Activated CD4-positive, alpha-beta T cell treated with anti-CD3 and anti-CD28 coated beads, Interleukin-2, amount 10 ng/mL, durations not matched to agents 7 days and 5 days (primary cell): ENCODE data around the gene SEMA4A. TPM values are rescaled to one million over a fixed set of nuclear protein-coding genes. Genes with fewer than 3 reads are reported as not detected.
A peak's percentile ranks its signal among the peaks of the same experiment; 100 is the strongest.

Experiments used
- CTCF ChIA-PET: fragments of 350-600 bp; sonication (Branson Sonifier 250); formaldehyde crosslinking; loops from one replicate; lab custom pipeline; 2021; ENCODE audit warnings: antibody characterized with exemption; lab: Charles Lee
- POLR2A ChIA-PET: fragments of 350-600 bp; sonication (Branson Sonifier 250); formaldehyde crosslinking; loops from one replicate; lab custom pipeline; 2021; ENCODE audit warnings: antibody characterized with exemption; lab: Charles Lee
- DNase-seq: peaks from one replicate; pipeline ENCODE4 v3.0.0-alpha.2; 2020
- H3K27ac Mint-ChIP-seq: one replicate; pipeline ENCODE4 v1.8.0; 2021; ENCODE audit warnings: mild to moderate bottlenecking, moderate library complexity, mixed read lengths
- H3K27me3 Mint-ChIP-seq: one replicate; pipeline ENCODE4 v1.8.0; 2021; ENCODE audit warnings: mixed read lengths
- H3K36me3 Mint-ChIP-seq: one replicate; pipeline ENCODE4 v1.8.0; 2021; ENCODE audit warnings: low read depth, mixed read lengths
- H3K4me1 Mint-ChIP-seq: one replicate; pipeline ENCODE4 v1.8.0; 2021; ENCODE audit warnings: mixed read lengths
- H3K4me3 Mint-ChIP-seq: one replicate; pipeline ENCODE4 v1.8.0; 2021; ENCODE audit warnings: mild to moderate bottlenecking, moderate library complexity, mixed read lengths
- H3K9me3 Mint-ChIP-seq: one replicate; pipeline ENCODE4 v1.8.0; 2021; ENCODE audit warnings: mixed read lengths
- total RNA-seq, 2 experiments: library from RNA; stranded (reverse); gene quantifications; one replicate each; pipeline ENCODE4 v1.2.3, GENCODE V29; 2021

Gene SEMA4A
- total RNA-seq, 2 experiments from 2014 or later, result 35.3 to 37.8 TPM

DNA sequence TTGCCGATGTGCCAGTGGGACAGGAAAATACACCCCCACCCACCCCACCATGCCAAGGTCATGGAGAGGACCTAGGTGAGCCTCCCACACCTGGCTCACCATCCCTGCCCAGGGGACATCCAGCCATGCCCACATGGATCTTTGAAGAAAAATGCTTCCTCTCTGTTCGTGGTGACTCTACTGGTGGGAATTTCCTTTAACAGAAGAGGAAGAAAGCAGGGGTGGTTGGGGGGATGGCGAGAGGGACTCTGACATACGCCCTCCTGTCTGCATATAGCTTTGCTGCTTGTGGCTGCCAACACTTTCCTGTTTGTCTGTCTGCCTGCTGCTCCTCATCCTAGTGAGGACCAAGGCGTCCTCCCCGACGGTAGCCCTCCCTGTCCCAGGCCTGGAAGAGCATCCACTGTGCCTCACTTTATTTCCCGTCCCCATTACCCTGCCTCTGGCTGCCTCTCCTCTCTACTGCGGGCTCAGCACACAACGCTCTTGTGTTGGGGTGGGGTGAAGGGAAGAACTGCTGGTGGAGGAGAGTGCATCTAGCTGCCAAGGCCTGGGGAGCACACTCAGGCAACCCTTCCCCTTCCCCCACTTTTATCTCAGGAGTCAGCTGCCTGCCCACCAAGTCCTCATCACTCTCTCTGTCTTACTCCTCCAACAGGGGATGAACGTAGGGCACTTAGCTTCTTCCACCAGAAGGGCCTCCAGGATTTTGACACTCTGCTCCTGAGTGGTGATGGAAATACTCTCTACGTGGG, 2.5 kb downstream of the SEMA4A start:
- H3K36me3 Mint-ChIP-seq, result peaks cover 30% of the 10 kb centered on the region
- H3K4me1 Mint-ChIP-seq, result peaks cover 79% of the 10 kb centered on the region
- no peak for DNase-seq
- CTCF ChIA-PET, result interaction anchor here (0.8 to 3.0 kb wide), 8 partner anchors 10 to 124 kb away, joined by 3 to 16 read pairs (median 3); no protein-coding TSS in a partner anchor
- H3K9me3 Mint-ChIP-seq, result no peaks in the 10 kb centered on the region
- no peaks in the 10 kb centered on the region for H3K27me3 Mint-ChIP-seq
- H3K4me3 Mint-ChIP-seq, result peak overlapping the region; percentile 81
- POLR2A ChIA-PET, result no interaction called here
- H3K27ac Mint-ChIP-seq, result peak overlapping the region; percentile 85

DNA sequence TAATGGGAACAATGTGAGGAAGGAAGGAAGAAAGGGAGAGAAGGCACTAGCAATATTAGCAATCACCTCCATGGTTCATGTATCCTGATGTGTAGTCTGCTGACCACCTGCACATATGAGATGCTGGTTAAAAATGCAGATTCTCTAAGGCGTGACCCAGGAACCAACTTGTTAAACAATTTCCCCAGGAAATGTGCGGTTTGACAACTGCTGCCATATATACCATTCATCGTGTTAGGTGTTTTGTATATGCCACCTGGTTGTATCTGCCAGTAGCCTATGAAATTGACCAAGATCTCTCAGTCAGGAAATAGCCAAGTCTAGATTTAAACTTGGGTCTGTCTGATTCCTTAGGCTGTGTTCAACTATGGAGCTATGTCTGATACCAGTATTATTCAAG, 4.1 kb downstream of the SEMA4A start:
- DNase-seq, result no peak
- peak overlapping the region; percentile 35 for H3K4me3 Mint-ChIP-seq
- POLR2A ChIA-PET, result no interaction called here
- H3K4me1 Mint-ChIP-seq, result peaks cover 81% of the 10 kb centered on the region
- CTCF ChIA-PET, result interaction anchor here (1.3 kb wide), 1 partner anchor 66 kb away, joined by 3 read pairs; no protein-coding TSS in a partner anchor
- H3K27ac Mint-ChIP-seq, result peak overlapping the region; percentile 79
- H3K36me3 Mint-ChIP-seq, result peaks cover 33% of the 10 kb centered on the region
- no peaks in the 10 kb centered on the region for H3K27me3 Mint-ChIP-seq
- no peaks in the 10 kb centered on the region for H3K9me3 Mint-ChIP-seq

DNA sequence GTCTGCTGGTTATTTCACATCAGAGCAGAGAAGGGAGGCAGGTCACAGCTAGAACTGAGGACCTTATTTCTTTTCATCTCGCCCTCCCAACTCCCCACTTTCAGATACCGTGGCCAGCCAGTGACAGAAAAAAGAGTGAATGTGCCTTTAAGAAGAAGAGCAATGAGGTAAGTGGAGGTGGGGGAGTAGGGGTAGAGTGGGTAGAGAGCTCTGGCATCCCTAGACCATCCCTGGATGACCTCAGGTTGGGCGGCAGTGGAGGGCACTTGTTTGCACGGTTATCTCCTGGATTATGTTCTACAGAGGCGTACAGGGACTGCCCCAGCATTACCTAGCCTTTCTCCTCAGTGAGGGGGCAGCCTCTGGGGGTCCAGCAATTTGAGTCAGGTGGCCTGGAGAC, 4.6 kb downstream of the SEMA4A start:
- Mint-ChIP-seq H3K4me1 (peaks cover 77% of the 10 kb centered on the region), H3K9me3 (no peaks in the 10 kb centered on the region), H3K36me3 (peaks cover 33% of the 10 kb centered on the region), H3K4me3 (peak overlapping the region; percentile 35), H3K27me3 (no peaks in the 10 kb centered on the region), H3K27ac (peak overlapping the region; percentile 79)
- POLR2A ChIA-PET, result no interaction called here
- CTCF ChIA-PET, result interaction anchor here (1.2 to 1.3 kb wide), 2 partner anchors 66 to 178 kb away, joined by 3 read pairs; no protein-coding TSS in a partner anchor
- no peak for DNase-seq

DNA sequence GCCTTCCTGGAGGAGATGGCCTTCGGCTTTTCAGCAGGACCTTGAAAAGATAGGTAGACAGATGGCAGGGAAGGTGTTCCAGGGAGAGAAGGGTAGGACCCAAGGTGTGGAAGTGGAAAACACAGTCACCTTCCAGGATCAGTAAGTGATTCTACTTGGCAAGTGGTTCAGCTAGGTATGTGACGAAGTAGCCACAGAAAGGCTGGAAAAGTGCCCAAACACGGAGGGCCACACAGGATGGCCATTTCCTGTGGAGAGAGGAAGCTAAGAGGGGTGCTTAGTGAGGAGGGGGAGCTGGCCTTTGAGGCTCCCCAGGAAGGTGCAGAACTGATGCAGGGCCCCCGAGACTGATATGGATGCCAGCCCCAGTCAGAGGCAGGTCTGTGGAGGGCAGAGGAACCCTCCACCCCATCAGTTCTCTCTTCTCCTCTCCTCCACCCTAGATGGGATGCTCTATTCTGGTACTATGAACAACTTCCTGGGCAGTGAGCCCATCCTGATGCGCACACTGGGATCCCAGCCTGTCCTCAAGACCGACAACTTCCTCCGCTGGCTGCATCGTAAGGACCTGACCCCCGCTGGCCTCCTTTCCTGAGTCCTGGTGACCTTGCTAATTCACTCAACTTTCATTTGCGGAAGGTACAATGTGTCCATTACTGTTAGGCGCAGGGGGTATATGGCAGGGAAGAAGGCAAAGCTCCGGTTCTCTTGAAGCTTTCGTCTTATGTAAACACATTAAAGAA, 6.8 kb downstream of the SEMA4A start:
- ChIA-PET POLR2A (interaction anchor here (0.6 kb wide), 1 partner anchor 453 kb away, joined by 3 read pairs; no protein-coding TSS in a partner anchor), CTCF (interaction anchor here (0.7 to 2.1 kb wide), 8 partner anchors 8 to 72 kb away, joined by 3 to 4 read pairs (median 3); no protein-coding TSS in a partner anchor)
- H3K4me3 Mint-ChIP-seq, result peak overlapping the region; percentile 20
- peaks cover 42% of the 10 kb centered on the region for H3K36me3 Mint-ChIP-seq
- no peak for DNase-seq
- H3K9me3 Mint-ChIP-seq, result peaks cover 2% of the 10 kb centered on the region
- no peaks in the 10 kb centered on the region for H3K27me3 Mint-ChIP-seq
- H3K27ac Mint-ChIP-seq, result peak overlapping the region; percentile 79
- H3K4me1 Mint-ChIP-seq, result peaks cover 64% of the 10 kb centered on the region

DNA sequence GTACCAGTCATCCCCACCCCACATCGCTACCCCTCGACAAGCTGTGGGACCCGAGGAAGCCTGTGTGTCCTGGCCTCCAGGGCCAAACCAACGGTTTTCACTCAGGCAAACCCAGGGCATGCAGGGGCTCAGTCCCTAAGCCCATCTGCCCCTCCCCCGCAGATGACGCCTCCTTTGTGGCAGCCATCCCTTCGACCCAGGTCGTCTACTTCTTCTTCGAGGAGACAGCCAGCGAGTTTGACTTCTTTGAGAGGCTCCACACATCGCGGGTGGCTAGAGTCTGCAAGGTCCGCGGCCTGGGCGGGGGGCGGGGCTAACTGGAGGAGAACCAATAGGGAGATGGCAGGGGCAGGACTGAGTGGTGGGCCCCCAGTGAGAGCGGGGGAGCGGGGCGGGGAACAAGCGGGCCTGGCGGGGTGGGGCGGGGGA, 7.4 kb downstream of the SEMA4A start:
- Mint-ChIP-seq H3K4me3 (peak overlapping the region; percentile 55), H3K27me3 (no peaks in the 10 kb centered on the region), H3K27ac (peak overlapping the region; percentile 79), H3K9me3 (peaks cover 7% of the 10 kb centered on the region), H3K36me3 (peaks cover 47% of the 10 kb centered on the region), H3K4me1 (peaks cover 60% of the 10 kb centered on the region)
- ChIA-PET CTCF (interaction anchor here (1.4 to 2.1 kb wide), 5 partner anchors 9 to 38 kb away, joined by 3 to 4 read pairs (median 4); no protein-coding TSS in a partner anchor), POLR2A (no interaction called here)
- DNase-seq, result peak; percentile 66

DNA sequence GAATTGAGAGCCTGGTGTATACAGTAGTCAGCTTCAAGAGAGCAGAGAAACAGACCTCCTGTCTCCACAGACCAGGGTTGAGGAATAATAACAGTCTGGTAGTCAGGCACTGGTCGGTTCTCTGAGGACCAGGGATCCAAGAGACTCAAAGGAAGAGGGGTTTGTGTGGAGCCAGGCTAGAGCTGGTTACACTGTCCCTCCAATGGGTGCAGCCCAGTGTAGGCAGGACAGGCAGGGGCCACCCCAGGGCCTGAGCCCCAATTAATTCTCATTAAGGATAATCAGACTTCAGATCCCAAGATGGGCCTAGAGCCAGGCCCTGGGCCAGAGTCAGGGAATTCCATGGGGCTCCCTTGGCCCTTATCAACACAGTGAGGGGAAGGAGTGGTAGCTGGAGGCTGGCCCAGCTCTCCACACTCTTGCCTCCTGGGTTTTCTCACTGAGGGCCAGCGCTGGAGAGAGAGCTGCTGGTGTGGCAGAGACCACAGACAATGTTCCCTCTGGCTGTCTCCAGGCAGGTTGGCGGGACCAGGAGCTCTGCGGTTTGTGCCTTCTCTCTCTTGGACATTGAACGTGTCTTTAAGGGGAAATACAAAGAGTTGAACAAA, 9.1 kb downstream of the SEMA4A start:
- H3K4me1 Mint-ChIP-seq, result peaks cover 45% of the 10 kb centered on the region
- POLR2A ChIA-PET, result no interaction called here
- no peak for DNase-seq
- no peaks in the 10 kb centered on the region for H3K27me3 Mint-ChIP-seq
- H3K4me3 Mint-ChIP-seq, result no peak overlapping the region
- CTCF ChIA-PET, result interaction anchor here (0.9 to 2.0 kb wide), 6 partner anchors 8 to 63 kb away, joined by 3 to 8 read pairs (median 4); no protein-coding TSS in a partner anchor
- no peak overlapping the region for H3K27ac Mint-ChIP-seq
- peaks cover 44% of the 10 kb centered on the region for H3K36me3 Mint-ChIP-seq
- H3K9me3 Mint-ChIP-seq, result peaks cover 7% of the 10 kb centered on the region

DNA sequence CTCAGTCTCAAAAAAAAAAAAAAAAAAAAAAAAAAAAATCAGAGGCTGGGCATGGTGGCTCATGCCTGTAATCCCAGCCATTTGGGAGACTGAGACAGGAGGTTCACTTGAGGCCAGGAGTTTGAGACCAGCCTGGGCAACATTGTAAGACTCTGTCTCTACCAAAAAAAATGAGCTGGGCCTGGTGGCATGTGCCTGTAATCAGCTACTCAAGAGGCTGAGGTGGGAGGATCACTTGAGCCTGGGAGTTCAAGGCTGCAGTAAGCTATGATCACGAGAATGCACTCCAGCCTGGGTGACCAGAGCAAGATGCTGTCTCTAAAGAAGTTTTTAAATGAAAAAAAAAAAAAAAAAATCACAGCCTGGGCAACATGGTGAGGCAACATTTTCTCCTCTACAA, 10.3 kb downstream of the SEMA4A start:
- POLR2A ChIA-PET, result interaction anchor here (0.7 kb wide), 1 partner anchor 170 kb away, joined by 3 read pairs; no protein-coding TSS in a partner anchor
- peaks cover 38% of the 10 kb centered on the region for H3K36me3 Mint-ChIP-seq

DNA sequence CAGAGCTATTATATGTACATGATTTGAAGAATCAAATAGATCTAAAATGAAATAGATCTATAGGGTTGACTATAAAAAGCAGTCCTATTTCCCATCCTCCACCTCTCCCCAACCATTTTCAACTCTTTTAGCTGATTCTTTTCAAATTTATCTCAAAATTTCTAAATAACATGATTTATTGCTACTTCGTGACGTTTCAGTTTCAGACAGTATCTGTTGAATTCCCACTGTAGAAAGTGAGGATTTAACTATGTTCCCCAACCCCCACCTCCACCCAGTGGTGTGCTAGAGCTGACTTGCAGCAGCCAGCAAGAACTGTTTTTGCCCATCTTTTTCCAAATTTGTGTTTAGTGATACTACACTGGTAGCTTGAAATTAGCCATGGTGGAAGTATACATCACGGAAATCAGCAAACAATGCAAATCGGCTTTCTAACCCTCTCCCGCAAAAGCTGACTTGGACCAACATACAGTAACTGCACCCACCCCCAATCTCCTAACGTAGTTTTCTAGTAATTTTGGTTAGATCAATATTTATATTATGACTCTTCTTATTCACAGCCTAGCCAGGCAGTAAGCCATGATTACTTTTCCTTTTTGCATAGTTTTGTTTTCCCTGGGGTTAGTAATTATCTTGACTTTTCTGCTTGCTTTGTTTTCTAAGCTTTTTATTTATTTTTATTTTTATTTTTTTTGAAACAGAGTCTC, 10.9 kb downstream of the SEMA4A start:
- H3K9me3 Mint-ChIP-seq, result peaks cover 7% of the 10 kb centered on the region
- H3K27me3 Mint-ChIP-seq, result no peaks in the 10 kb centered on the region
- DNase-seq, result no peak
- H3K4me3 Mint-ChIP-seq, result no peak overlapping the region
- CTCF ChIA-PET, result interaction anchor here (0.6 to 2.0 kb wide), 10 partner anchors 9 to 61 kb away, joined by 3 to 8 read pairs (median 4); partner anchors contain the start of gene SLC25A44
- H3K4me1 Mint-ChIP-seq, result peaks cover 33% of the 10 kb centered on the region
- peaks cover 34% of the 10 kb centered on the region for H3K36me3 Mint-ChIP-seq
- POLR2A ChIA-PET, result interaction anchor here (0.6 to 0.7 kb wide), 3 partner anchors 39 to 170 kb away, joined by 3 read pairs; no protein-coding TSS in a partner anchor
- H3K27ac Mint-ChIP-seq, result no peak overlapping the region

More for the DNA sequence above, 10.3 kb downstream of the SEMA4A start:
- DNase-seq, result no peak
- Mint-ChIP-seq H3K9me3 (peaks cover 7% of the 10 kb centered on the region), H3K27me3 (no peaks in the 10 kb centered on the region), H3K4me3 (no peak overlapping the region), H3K27ac (no peak overlapping the region), H3K4me1 (peaks cover 38% of the 10 kb centered on the region)
- CTCF ChIA-PET, result interaction anchor here (0.6 to 2.0 kb wide), 11 partner anchors 10 to 61 kb away, joined by 3 to 8 read pairs (median 4); partner anchors contain the start of gene SLC25A44

DNA sequence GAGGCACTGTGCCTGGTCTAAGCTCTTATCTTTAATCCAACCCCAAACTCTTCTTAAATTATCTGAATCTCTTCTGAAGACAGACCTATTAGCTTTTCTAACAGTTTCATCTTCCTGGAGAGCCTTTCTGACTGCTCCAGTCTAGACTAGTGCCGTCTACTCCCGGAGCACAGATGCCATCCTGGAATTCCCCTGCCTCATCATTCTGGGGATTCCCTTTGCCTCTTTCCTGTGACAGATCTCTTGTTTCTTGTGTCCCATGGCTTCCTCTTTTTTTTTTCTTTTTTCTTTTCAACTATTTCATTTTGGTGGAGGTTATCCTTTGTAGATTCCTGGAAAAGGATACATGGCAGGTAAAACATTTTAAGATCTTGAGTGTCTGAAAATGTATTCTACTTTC, 11.7 kb downstream of the SEMA4A start:
- Mint-ChIP-seq H3K27me3 (no peaks in the 10 kb centered on the region), H3K4me3 (no peak overlapping the region), H3K36me3 (peaks cover 30% of the 10 kb centered on the region), H3K4me1 (peaks cover 25% of the 10 kb centered on the region), H3K27ac (no peak overlapping the region), H3K9me3 (peaks cover 7% of the 10 kb centered on the region)
- ChIA-PET CTCF (interaction anchor here (0.6 to 2.0 kb wide), 7 partner anchors 8 to 52 kb away, joined by 3 to 7 read pairs (median 4); partner anchors contain the start of gene SLC25A44), POLR2A (interaction anchor here (0.6 kb wide), 1 partner anchor 38 kb away, joined by 3 read pairs; no protein-coding TSS in a partner anchor)
- no peak for DNase-seq

DNA sequence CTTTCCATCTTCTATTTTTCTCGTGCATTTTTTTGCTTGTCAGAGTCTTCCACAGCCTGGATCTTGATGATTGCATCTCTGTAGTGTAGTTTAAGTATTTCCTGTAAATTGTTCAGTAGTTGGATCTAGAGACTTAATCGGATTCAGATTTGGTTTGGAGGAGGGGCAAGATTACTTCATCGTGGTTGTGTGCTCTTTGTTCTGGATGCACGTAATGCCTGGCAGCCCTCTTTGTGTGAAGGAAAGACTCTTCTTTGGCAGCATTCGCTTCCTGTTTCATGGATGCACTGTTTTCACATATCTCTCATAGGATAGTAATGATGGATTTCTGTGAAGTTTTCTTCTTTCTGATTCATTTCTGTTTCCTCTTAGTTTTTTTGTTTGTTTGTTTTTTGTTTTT, 14.2 kb downstream of the SEMA4A start:
- POLR2A ChIA-PET, result no interaction called here
- CTCF ChIA-PET, result interaction anchor here (1.4 to 1.9 kb wide), 2 partner anchors 9 to 58 kb away, joined by 3 to 5 read pairs; no protein-coding TSS in a partner anchor
- Mint-ChIP-seq H3K27me3 (no peaks in the 10 kb centered on the region), H3K4me3 (no peak overlapping the region), H3K9me3 (peaks cover 7% of the 10 kb centered on the region), H3K36me3 (peaks cover 21% of the 10 kb centered on the region), H3K4me1 (peaks cover 14% of the 10 kb centered on the region), H3K27ac (no peak overlapping the region)
- no peak for DNase-seq

DNA sequence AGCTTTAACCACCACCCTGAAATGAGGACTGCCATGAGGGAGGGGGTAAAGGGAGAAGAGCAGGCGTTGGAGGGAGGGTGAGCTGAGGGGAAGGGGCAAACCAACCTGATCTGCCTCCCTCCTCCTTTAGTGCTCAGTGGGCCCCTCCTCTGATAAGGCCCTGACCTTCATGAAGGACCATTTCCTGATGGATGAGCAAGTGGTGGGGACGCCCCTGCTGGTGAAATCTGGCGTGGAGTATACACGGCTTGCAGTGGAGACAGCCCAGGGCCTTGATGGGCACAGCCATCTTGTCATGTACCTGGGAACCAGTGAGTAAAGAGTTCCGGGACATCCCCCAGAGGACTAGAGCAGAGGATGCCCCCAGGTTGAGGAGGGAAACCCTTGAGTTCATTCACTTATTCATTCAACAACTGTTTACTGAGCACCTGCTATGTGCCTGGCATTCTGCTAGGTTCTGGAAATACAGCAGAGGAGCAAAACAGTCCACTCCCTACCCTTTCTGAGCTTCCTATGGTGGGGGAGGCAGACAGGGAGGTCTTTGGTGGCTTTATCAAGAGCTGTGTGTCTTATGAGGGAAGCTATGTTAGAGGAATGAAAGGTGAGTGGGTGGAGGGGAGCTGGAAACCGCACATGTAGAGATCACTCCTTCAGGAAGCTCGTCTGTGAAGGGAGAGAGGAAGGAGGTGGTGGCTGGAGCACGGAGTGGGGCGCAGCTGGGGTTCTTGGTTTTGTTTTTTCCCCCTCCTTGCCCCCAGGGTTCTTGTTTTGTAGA, 19.5 kb downstream of the SEMA4A start:
- no peak overlapping the region for H3K4me3 Mint-ChIP-seq

More for the DNA sequence above, 19.5 kb downstream of the SEMA4A start:
- Mint-ChIP-seq H3K36me3 (peaks cover 19% of the 10 kb centered on the region), H3K27me3 (no peaks in the 10 kb centered on the region), H3K9me3 (no peaks in the 10 kb centered on the region), H3K4me1 (peaks cover 29% of the 10 kb centered on the region), H3K27ac (peak overlapping the region; percentile 62)
- ChIA-PET POLR2A (interaction anchor here (1.1 kb wide), 1 partner anchor 11 kb away, joined by 4 read pairs; no protein-coding TSS in a partner anchor), CTCF (interaction anchor here (0.6 to 2.1 kb wide), 13 partner anchors 7 to 170 kb away, joined by 3 to 6 read pairs (median 3); no protein-coding TSS in a partner anchor)
- DNase-seq, result no peak
